HL-60 (cell line): ENCODE measurements around the gene CBR3.

ENCODE experiments used
- DNase-seq, 2 experiments: peaks; one replicate each; pipeline ENCODE4 v3.0.0-alpha.2; 2010 to 2020; ENCODE audit warnings: low read depth in 1 of 2, low spot score in 1 of 2
- H3K27ac ChIP-seq: fragments of 250-450 bp; sonication (Bioruptor Pico); replicated peaks from 2 replicates; pipeline ENCODE4 v1.5.1; 2020; ENCODE audit warnings: mild to moderate bottlenecking, moderate library complexity
- H3K27me3 ChIP-seq: fragments of 250-450 bp; sonication (Bioruptor Pico); 2 replicates; pipeline ENCODE4 v1.5.1; 2021; ENCODE audit warnings: mild to moderate bottlenecking, moderate library complexity; ENCODE audit not compliant: insufficient read depth, poor library complexity, severe bottlenecking
- H3K4me3 ChIP-seq: replicated peaks from 2 replicates; pipeline ENCODE4 v1.5.1; 2011; ENCODE audit warnings: mild to moderate bottlenecking, control low read depth, low read length; ENCODE audit not compliant: insufficient read depth
- CTCF ChIP-seq: IDR thresholded peaks from one replicate; pipeline ENCODE4 v1.5.1; 2011; ENCODE audit warnings: low read length, control low read depth, inconsistent platforms; ENCODE audit not compliant: insufficient read depth
- GABPA ChIP-seq: IDR thresholded peaks from 2 replicates; pipeline ENCODE4 v1.6.1; 2012; ENCODE audit warnings: low read depth
- POLR2AphosphoS5 ChIP-seq: IDR thresholded peaks from 2 replicates; pipeline ENCODE4 v1.6.1; 2012; ENCODE audit warnings: low read depth
- REST ChIP-seq: IDR thresholded peaks from 2 replicates; pipeline ENCODE4 v1.6.1; 2012; ENCODE audit warnings: low read depth; ENCODE audit not compliant: insufficient replicate concordance
- SPI1 ChIP-seq: IDR thresholded peaks from 2 replicates; pipeline ENCODE4 v1.6.1; 2012; ENCODE audit warnings: low read depth, mild to moderate bottlenecking, borderline replicate concordance

Gene CBR3

GRCh38 chr21:36188937-36189336, 54.1 kb downstream of the CBR3 start:
- DNase-seq, result no peak
- Histone ChIP-seq H3K27me3 (no peaks in the 10 kb centered on the region), H3K27ac (no peak overlapping the region), H3K4me3 (no peak overlapping the region)
- TF ChIP-seq SPI1, result peak; percentile 71; the same call in 1 of the 2 replicates
- no peak for TF ChIP-seq POLR2AphosphoS5

DNA sequence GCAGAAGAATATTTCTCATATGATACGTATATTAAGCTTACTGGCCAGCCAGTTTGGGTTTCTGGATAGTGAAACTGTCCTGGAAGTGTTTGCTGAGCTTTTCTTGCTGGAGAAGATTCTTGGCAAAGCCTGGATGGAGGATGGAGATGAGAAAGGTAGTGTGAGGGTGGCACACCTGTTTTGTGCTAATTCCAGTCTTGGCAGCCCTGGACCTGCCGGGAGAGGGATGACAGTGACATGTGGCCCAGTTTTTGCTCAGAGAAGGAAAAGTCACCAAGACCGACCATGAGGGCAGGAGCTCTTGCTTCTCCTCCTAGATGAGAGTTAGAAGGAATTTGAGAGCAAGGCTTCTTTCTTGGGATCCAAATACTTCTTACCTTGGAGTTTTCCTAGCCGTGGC, 55.9 kb downstream of the CBR3 start:
- TF ChIP-seq GABPA, result no peak
- TF ChIP-seq CTCF, result no peak
- TF ChIP-seq POLR2AphosphoS5, result no peak
- TF ChIP-seq SPI1, result no peak
- no peak for DNase-seq
- Histone ChIP-seq H3K27ac (no peak overlapping the region), H3K27me3 (no peaks in the 10 kb centered on the region), H3K4me3 (no peak overlapping the region)

GRCh38 chr21:36193200-36193599, 58.3 kb downstream of the CBR3 start:
- Histone ChIP-seq H3K4me3 (no peak overlapping the region), H3K27ac (no peak overlapping the region), H3K27me3 (no peaks in the 10 kb centered on the region)
- no peak for TF ChIP-seq CTCF
- TF ChIP-seq REST, result no peak
- no peak for TF ChIP-seq POLR2AphosphoS5
- no peak for TF ChIP-seq SPI1
- no peak for TF ChIP-seq GABPA
- no peak for DNase-seq

- Histone ChIP-seq H3K27me3 (no peaks in the 10 kb centered on the region), H3K4me3 (no peak overlapping the region), H3K27ac (no peak overlapping the region)
- TF ChIP-seq REST (no peak), CTCF (no peak), SPI1 (no peak), GABPA (no peak), POLR2AphosphoS5 (no peak)
- DNase-seq, result no peak
Measured at GRCh38 chr21:36194024-36194423, 59.1 kb downstream of the CBR3 start.
